ENCODE results near the gene ZNF213.
A peak's percentile ranks its signal among the peaks of the same experiment; 100 is the strongest.

Gene ZNF213

DNA sequence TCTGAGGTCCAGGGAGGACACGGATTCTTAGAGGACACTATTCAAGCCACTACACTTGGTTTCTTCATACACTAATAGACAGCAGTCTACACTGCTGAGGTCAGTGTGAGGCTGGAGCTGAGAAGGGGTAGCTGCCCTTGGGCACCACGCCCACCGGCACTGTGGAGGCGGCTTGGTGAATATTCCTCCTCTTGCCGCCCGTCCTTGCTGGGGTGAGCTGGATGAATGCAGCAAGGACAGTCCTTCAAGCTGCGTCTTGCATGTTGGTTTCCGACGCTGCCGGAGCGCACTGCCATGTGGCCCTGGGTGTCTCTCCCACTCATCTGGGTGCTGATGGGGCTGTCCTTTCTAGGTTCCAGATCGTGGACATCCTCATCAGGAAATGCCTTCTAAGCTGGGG is 19.8 kb upstream of the ZNF213 start:
- Mint-ChIP-seq H3K27ac (no peak overlapping the region), H3K36me3 (peaks cover 8% of the 10 kb centered on the region in 2 donors), H3K4me1 (peaks cover 0 to 13% of the 10 kb centered on the region in 2 donors), H3K9me3 (no peaks in the 10 kb centered on the region), H3K4me3 (no peak overlapping the region), H3K27me3 (peaks cover 17 to 38% of the 10 kb centered on the region in 2 donors)
- DNase-seq (no peak), ATAC-seq (replicated peaks) (no peak)

DNA sequence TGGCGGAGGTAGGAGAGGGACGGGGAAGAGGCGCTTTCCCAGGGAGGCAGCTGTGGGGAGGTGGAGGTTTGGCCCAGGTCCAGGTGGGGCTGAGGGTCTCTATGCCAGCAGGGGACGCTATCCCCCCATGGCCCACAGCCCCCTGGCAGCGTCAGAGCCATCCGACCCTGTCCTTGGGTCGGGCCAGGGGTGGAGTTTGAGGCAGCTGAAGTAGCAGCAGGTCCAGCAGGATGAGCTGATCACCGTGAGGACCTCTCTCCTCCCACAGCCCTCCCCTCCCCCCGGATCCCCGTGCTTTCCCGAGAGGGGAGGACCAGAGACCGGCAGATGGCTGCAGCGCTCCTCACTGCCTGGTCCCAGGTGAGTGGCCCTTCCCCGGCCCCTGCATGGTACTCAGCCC is 19.3 kb upstream of the ZNF213 start:
- Mint-ChIP-seq H3K4me1 (peaks cover 0 to 13% of the 10 kb centered on the region in 2 donors), H3K27me3 (peaks cover 17 to 38% of the 10 kb centered on the region in 2 donors), H3K9me3 (no peaks in the 10 kb centered on the region), H3K36me3 (peaks cover 8% of the 10 kb centered on the region in 2 donors), H3K4me3 (no peak overlapping the region), H3K27ac (no peak overlapping the region)
- no peak for DNase-seq
- ATAC-seq (replicated peaks): no peak

DNA sequence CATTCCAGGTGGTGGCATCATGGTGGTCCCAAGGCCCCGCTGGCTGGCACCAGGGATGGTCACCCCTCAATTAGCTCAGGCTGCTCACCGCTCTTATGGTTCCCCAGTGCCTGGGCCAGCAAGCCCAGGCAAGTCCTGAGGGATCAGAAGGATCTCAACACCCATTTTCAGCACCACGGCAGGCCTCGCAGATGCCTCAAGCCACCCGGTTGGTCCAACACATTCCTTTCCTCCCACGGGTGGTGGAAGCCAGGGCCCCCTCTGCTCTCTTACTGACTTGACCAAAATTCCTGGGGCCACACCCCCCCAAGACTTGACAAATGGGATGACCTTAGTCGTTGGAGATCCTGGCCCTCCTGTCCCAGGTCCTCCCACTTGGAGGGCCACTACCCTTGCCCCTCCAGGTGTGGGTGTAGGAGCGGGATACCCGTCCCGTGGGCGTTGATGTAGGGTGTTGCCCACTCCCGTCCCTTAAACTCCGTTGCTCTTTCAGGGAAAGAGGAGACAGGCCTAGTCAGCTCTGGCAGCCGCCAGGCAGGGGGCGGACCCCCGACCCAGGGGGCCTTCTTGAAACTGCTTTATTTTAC is 16.5 kb upstream of the ZNF213 start:
- DNase-seq: no peak
- no peak overlapping the region for H3K4me3 Mint-ChIP-seq
- no peak for ATAC-seq (replicated peaks)

DNA sequence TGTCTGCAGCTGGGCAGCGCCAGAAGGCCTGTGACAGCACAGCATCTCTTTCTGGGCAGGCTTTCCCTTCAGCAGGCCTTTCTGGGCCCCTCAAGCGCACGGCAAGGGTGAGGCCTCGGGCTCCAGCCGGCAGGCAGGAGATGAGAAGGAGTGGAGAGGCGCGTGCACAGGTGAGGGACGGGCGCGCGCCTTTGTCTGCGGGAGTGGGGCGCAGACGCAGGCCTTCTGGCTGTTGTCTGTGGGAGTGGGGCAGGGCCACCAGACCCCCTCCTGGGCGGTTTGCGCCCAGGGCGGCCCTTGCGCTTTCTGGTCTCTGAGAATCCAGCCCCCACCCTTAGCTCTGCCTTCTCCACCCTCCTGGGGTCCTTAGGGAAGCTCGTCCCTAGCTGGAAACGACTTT is 16.0 kb upstream of the ZNF213 start:
- Mint-ChIP-seq H3K27me3 (peaks cover 4 to 15% of the 10 kb centered on the region in 2 donors), H3K4me1 (peaks cover 10 to 14% of the 10 kb centered on the region in 2 donors), H3K4me3 (no peak overlapping the region), H3K36me3 (peaks cover 8% of the 10 kb centered on the region in 2 donors), H3K9me3 (no peaks in the 10 kb centered on the region), H3K27ac (no peak overlapping the region)
- DNase-seq: no peak
- ATAC-seq (replicated peaks): no peak

More for the DNA sequence above, 16.5 kb upstream of the ZNF213 start:
- no peaks in the 10 kb centered on the region for H3K9me3 Mint-ChIP-seq
- peaks cover 5 to 21% of the 10 kb centered on the region in 2 donors for H3K27me3 Mint-ChIP-seq
- no peak overlapping the region for H3K27ac Mint-ChIP-seq
- H3K36me3 Mint-ChIP-seq: peaks cover 8% of the 10 kb centered on the region in 2 donors
- H3K4me1 Mint-ChIP-seq: peaks cover 4 to 9% of the 10 kb centered on the region in 2 donors

DNA sequence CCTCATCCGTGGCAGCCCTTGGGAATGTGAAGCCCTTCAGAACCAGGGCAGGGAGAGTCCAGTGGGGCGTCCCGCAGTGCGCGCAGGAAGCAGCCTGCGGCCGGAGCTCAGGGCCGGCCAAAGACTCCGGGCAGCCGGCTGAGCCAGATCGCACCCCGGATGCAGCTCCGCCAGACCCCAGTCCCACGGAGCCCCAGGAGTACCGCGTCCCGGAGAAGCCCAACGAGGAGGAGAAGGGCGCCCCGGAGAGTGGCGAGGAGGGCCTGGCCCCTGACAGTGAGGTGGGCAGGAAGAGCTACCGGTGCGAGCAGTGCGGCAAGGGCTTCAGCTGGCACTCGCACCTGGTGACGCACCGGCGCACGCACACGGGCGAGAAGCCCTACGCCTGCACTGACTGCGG is 15.5 kb upstream of the ZNF213 start:
- Mint-ChIP-seq H3K4me3 (no peak overlapping the region), H3K4me1 (peaks cover 10 to 16% of the 10 kb centered on the region in 2 donors), H3K27ac (no peak overlapping the region), H3K36me3 (peaks cover 8% of the 10 kb centered on the region in 2 donors), H3K9me3 (no peaks in the 10 kb centered on the region), H3K27me3 (peaks cover 4 to 11% of the 10 kb centered on the region in 2 donors)
- no peak for DNase-seq
- ATAC-seq (replicated peaks): no peak

DNA sequence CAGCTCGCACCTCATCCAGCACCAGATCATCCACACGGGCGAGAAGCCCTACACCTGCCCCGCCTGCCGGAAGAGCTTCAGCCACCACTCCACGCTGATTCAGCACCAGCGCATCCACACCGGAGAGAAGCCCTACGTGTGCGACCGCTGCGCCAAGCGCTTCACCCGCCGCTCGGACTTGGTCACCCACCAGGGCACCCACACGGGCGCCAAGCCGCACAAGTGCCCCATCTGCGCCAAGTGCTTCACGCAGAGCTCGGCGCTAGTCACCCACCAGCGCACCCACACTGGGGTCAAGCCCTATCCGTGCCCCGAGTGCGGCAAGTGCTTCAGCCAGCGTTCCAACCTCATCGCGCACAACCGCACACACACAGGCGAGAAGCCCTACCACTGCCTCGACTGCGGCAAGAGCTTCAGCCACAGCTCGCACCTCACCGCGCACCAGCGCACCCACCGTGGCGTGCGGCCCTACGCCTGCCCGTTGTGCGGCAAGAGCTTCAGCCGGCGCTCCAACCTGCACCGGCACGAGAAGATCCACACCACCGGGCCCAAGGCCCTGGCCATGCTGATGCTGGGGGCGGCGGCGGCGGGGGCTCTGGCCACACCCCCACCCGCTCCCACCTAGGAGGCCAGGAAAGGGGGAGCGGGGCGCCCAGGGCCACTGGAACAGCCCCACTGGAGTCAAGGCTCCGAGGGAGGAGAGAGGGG is 15.0 kb upstream of the ZNF213 start:
- no peak for DNase-seq
- H3K36me3 Mint-ChIP-seq: peaks cover 5 to 8% of the 10 kb centered on the region in 2 donors

DNA sequence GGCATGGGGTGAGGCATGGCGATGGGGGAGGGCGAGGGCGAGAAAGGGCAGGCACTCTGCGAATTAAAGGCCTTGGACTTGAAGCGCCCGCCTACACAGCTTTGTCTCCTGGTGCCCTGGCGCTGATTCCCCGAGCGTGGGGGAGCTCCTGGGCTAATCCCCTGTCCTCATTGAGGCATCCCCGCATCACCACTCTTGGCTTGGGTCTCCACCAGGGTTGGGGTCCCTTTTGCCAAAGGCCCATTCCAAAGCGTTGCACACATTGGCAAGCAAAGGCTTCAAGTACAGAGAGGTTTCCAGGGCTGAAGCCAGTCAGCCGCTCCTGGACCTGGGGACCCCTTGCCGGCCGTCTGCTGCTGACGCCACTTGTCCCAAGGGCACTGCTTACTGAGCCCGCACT is 14.4 kb upstream of the ZNF213 start:
- peaks cover 16 to 26% of the 10 kb centered on the region in 2 donors for H3K4me1 Mint-ChIP-seq
- ATAC-seq (replicated peaks): no peak
- no peak overlapping the region for H3K4me3 Mint-ChIP-seq
- H3K27me3 Mint-ChIP-seq: no peaks in the 10 kb centered on the region
- H3K27ac Mint-ChIP-seq: no peak overlapping the region
- H3K36me3 Mint-ChIP-seq: peaks cover 0 to 2% of the 10 kb centered on the region in 2 donors
- no peak for DNase-seq
- no peaks in the 10 kb centered on the region for H3K9me3 Mint-ChIP-seq

More for the DNA sequence above, 15.0 kb upstream of the ZNF213 start:
- Mint-ChIP-seq H3K4me3 (no peak overlapping the region), H3K4me1 (peaks cover 13 to 20% of the 10 kb centered on the region in 2 donors), H3K27me3 (peaks cover under 1 to 5% of the 10 kb centered on the region in 2 donors), H3K27ac (no peak overlapping the region), H3K9me3 (no peaks in the 10 kb centered on the region)
- ATAC-seq (replicated peaks): no peak

DNA sequence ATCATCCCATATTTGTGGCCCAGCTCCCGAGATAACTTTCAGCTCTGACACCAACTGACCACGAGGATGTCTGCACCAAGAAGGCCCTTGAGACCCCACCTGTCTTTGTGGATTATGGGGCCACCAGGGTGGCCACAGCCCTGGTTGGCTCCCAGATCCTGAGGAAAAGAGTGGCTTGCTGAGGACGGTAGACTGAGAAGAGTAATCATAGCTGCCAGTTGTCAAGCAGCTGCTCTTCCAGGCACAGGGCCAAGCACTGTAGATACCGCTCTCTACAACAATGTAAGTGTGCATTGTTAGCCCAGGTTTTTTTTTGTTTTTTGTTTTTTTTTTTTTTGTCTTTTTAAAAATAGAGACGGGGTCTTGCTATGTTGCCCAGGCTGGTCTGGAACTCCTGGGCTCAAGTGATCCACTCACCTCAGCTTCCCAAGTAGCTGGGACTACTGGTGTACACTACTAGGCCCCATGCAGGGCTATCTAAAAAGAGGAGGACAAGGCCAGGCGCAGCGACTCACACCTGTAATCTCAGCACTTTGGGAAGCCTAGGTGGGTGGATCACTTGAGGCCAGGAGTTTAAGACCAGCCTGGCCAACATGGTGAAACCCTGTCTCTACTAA is 12.9 kb upstream of the ZNF213 start:
- H3K4me3 Mint-ChIP-seq: no peak overlapping the region
- no peaks in the 10 kb centered on the region for H3K9me3 Mint-ChIP-seq
- peak overlapping the region; percentile 17 for H3K27ac Mint-ChIP-seq
- no peaks in the 10 kb centered on the region for H3K27me3 Mint-ChIP-seq
- H3K4me1 Mint-ChIP-seq: peaks cover 20 to 32% of the 10 kb centered on the region in 2 donors
- H3K36me3 Mint-ChIP-seq: peaks cover 2 to 5% of the 10 kb centered on the region in 2 donors
- ATAC-seq (replicated peaks) (no peak), DNase-seq (no peak)

DNA sequence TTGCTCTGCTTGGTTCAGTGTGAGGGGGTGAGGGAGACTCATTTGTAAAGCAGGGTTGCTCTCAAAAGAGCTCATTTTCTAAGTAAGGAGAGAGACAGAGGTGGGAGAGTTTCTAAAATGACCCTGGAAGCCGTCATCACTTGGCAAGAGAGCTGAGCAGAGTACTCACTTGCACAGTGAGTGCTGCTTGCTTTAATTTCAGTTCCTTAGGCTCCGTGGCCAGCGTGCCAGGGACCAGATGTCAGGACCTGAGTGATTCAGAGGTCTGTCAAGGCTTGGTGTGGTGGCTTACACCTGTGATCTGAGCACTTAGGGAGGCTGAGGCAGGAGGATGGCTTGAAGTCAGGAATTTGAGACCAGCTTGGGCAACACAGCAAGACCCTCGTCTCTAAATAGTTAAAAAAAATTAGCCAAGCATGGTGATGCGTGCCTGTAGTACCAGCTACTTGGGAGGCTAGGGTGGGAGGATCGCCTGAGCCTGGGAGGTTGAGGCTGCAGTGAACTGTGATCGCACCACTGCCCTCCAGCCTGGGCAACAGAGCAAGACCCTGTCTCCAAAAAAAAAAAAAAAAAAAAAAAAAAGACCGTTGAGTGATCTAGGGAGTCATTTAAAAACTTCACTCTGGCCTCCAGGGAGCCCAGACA is 11.8 kb upstream of the ZNF213 start:
- Mint-ChIP-seq H3K27ac (peak overlapping the region; percentile 42), H3K4me1 (peaks cover 23 to 40% of the 10 kb centered on the region in 2 donors), H3K36me3 (peaks cover 5 to 10% of the 10 kb centered on the region in 2 donors), H3K9me3 (no peaks in the 10 kb centered on the region), H3K27me3 (no peaks in the 10 kb centered on the region), H3K4me3 (peak overlapping the region; percentile 96 to 98)
- ATAC-seq (replicated peaks) (no peak), DNase-seq (no peak)

DNA sequence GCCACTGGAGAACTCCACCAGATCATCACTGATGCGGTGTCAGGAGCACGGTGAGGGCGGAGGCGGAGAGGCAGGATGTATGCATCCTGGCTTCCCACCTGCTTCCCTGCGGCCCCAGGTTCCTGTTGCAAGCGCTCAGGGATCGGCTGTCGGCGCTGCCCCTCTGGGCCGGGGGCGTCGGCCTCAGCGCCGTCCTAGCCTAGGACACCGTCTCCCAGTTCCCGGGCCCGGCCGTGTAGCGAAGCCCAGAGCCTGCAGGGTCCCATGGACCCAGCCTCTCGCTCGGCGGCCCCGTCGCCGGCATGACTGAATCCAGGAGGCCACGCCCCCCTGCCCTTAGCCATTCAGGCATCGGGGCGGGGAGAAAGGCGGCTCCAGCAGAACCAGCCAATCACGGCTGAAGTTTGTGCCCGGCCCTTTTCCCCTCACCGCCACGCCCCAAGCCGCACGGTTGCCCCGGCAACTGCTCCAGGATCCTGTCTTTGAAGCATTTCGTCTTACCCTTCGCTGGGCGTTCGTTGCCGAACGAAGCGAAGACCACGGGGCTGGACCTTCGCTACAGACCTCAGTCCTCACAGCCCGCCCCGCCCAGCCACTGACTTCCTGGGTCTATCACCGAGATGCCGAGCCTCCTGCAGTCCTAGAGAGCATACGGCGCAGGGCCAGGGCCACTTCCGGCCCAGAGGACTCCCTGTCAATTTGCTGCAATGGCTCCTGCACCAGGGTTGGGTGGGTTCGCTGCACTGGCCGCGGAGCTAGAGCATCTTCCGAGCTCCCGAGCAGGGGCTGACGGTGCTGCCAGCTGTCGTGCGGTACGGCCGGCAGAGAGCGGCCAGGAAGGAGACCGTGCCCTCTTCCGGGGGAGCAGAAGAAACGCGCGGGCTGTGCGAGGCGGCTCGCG is 10.6 kb upstream of the ZNF213 start:
- peak overlapping the region; percentile 98 for H3K27ac Mint-ChIP-seq
- H3K36me3 Mint-ChIP-seq: peaks cover 5 to 11% of the 10 kb centered on the region in 2 donors
- ATAC-seq (replicated peaks) (peak; percentile 88 to 92), DNase-seq (peak; percentile 93)
- H3K4me3 Mint-ChIP-seq: peak overlapping the region; percentile 96 to 98
- H3K4me1 Mint-ChIP-seq: peaks cover 26 to 49% of the 10 kb centered on the region in 2 donors
- H3K27me3 Mint-ChIP-seq: no peaks in the 10 kb centered on the region
- H3K9me3 Mint-ChIP-seq: no peaks in the 10 kb centered on the region

DNA sequence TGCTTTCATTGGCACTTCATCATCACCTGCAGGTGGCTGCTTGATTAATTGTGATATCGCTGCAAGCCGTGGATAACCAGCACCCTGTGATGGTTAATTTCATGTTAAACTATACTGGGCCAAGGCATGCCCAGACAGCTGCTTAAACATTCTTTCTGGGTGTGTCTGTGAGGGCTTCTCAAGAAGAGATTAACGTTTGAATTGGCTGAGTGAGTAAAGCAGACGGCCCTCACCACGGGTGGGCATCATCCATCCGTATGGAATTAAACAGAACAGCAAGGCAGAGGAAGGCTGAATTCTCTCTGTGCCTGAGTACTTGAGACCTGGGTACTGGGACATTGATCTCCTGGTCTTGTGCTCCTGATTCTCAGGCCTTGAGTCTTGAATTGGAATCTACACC is 7.1 kb upstream of the ZNF213 start:
- ATAC-seq (replicated peaks) (no peak), DNase-seq (no peak)
- Mint-ChIP-seq H3K4me1 (peaks cover 30 to 68% of the 10 kb centered on the region in 2 donors), H3K9me3 (no peaks in the 10 kb centered on the region), H3K4me3 (no peak overlapping the region), H3K27me3 (no peaks in the 10 kb centered on the region), H3K27ac (no peak overlapping the region), H3K36me3 (peaks cover 14 to 21% of the 10 kb centered on the region in 2 donors)

DNA sequence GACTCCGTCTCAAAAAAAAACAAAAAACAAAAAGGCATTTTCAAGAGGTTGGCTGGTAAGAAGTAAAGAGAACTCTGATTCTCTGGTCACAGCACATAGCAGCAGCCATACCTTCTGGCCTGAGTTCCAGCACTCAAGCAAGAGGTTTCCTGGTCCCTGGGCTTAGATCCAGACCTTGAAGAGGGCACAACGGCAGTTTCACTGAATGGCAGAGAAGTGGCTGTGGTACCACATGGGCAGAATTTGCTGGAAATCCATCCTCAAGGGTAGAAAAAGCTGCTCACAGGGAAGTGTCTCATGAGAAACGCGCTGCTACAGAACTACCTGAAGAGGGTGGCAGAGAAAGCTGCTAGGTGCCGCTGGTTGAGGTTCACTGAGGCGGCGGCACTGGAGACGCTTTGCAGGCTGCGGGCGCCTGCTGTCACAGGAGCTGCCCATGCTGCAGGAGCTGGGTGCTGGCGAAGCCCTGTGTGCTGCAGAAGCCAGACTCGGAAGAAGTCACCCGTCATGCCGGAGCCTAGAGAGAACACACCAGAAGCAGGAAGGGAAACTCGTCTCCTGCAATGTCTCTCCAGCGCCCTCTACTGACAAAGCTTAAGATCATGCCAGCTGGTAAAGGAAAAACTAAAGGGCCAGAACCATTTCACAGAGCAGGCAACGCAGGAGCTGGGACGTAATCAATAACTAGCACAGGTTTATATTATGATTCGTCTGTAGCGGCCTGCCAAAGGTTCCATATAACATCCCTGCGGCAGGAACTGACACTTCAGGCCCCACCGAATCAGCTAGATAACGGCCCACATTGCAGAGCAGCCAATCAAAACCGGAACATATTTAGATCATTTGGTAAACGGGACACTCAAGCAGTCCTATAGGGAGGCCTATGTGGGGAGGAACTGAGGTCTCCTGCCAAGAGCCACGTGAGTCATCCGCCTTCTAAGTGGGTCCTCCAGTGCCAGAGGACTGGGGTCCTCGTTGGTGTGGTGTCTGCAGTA is 5.4 kb upstream of the ZNF213 start:
- Mint-ChIP-seq H3K27ac (peak overlapping the region; percentile 92), H3K9me3 (no peaks in the 10 kb centered on the region)

More for the DNA sequence above, 5.4 kb upstream of the ZNF213 start:
- Mint-ChIP-seq H3K27me3 (no peaks in the 10 kb centered on the region), H3K36me3 (peaks cover 18 to 24% of the 10 kb centered on the region in 2 donors), H3K4me3 (peak overlapping the region; percentile 93 to 96), H3K4me1 (peaks cover 24 to 61% of the 10 kb centered on the region in 2 donors)
- ATAC-seq (replicated peaks) (peak; percentile 77 to 79), DNase-seq (peak; percentile 71)

Measured in stimulated activated naive B cell treated with anti-CD40 and anti-IgM and Interleukin-4, amounts not matched to agents 10 μg/mL and 1 μg/mL and 100 μg/mL, for 72 hours (primary cell).